Muscle of back (tissue), 11 donors: ENCODE data around the gene SMC3. TPM values are rescaled to one million over a fixed set of nuclear protein-coding genes. Genes with fewer than 3 reads are reported as not detected.

ENCODE experiments used
- DNase-seq, 3 donors: peaks; one replicate each; pipeline versions ENCODE4 v3.0.0 to v3.0.0-alpha.2; 2013
- polyA plus RNA-seq, 10 donors: library from polyadenylated mRNA; unstranded; fragments of 120-200 nt; gene quantifications; one replicate each; pipeline ENCODE4 v1.2.1, GENCODE V29; 2013; ENCODE audit not compliant: insufficient read length in 10 of 10

Gene SMC3
- polyA plus RNA-seq, 10 donors, result 40.3 to 61.6 (median 46.4) TPM

DNA sequence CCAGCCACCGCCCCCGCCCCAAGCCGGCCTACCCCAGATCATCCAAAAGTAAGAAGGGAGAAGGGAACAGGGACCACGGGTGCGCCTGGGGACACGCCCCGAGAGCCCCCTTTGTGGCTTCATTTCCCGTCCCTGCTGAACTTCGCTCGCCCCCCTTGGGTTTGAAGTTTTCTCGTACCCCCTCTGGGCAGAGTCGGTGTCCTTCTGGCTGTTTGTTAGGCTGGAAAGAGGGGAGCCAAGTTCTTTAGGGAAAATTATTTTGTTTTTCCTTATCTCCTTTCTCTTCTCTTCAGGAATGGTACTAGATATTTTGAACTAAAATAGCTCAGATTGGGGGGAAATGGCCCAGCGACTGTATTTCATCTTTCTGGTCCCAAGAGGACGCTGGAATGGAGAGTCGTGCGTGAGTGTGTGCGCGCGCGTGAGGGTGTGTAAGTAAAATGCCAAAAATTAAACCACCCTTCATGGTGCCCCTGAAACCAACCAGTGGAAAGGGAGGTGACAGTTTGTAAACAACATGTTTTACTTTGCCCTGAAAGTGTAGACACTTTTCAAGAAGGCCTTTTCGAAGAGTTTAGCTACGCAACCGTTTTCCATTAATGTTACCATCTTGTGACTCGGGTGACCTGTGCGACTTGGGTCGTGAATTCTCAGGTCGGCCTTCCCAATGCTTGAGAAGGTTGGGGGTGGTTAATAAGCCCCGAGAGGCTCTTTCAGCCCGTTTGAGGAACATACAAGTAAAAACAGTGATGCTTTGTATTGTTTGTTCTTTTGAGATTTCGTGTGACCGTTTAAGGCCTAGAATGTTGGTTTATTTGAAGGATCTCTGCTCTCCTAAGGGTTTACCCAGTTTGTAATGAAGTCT is 77.3 kb downstream of the SMC3 start:
- DNase-seq, result no peak

DNA sequence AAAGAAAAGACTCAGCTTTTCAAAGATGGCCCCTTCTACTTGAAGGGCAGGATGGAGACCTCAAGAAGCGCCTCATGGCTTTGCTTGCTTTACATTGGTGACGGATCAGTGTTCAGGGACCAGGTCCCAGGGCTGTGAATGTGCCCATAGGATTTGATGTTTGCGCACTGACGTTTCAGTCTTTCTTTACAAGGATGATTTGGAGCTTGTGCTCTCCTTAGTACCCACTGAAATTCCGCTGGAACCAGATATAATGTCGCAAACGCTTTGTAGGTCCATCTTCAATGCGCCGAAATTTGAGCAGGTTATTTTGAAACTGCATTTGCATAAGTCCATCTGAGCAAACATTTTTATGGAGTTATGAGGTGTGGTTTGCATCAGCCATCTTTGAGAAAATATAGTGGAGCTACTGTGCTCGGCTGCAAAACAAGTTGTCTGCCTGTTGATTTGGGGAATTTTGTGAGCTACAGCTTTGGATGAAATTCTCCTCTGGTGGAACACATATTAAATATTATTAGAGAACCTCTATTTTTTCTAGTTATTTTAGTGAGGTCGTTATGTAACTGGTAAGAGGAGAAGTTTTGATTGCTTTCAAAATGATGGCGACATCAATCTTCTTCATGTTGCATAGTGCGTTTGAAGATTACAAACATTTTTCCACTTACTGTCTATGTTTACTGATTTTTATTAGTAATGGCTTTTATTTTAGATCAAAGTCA is 79.1 kb downstream of the SMC3 start:
- DNase-seq, result no peak

DNA sequence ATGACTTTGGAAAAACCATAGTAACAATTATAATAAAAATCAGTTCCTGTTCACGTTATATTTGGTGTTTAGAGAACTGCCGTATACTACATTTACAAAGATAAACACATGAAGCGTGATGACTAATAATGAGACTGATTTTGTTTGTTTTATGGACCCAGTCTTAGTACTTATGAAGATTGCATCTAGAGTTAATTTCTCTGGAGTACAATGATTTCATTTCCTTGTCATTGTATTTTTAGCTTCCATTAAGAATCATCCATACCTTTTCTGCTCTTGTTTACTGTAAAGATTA is 79.6 kb downstream of the SMC3 start:
- DNase-seq, result no peak

DNA sequence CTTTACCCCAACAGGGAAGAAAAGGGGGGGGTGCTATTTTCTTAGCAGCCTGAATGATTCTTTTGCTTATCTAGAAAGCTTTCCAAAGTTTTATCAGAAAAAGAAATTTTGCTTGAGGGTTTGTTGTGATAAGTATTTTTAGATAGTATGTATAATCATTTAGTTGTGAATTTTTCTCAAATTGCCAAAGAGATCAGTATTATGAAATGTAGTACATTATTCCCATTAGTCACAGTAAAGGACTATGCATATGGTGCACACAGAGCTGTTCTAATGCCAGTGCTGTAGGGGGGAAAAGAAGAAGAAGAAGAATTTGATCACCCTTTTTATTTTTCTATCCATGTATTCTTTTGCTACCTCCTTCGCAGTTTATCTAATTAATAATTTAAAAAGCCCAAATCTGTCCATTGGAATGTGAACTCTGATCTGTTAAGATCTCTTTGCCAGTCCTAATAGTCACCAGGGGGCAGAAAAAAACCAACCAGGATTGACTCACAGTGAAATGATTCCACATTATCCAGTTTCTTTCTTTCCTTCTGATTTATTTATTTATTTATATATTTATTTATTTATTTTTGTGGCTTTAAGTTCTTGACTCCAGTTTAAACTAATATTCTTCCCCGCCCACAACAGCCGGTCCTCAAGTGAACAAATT is 81.3 kb downstream of the SMC3 start:
- DNase-seq, result no peak

DNA sequence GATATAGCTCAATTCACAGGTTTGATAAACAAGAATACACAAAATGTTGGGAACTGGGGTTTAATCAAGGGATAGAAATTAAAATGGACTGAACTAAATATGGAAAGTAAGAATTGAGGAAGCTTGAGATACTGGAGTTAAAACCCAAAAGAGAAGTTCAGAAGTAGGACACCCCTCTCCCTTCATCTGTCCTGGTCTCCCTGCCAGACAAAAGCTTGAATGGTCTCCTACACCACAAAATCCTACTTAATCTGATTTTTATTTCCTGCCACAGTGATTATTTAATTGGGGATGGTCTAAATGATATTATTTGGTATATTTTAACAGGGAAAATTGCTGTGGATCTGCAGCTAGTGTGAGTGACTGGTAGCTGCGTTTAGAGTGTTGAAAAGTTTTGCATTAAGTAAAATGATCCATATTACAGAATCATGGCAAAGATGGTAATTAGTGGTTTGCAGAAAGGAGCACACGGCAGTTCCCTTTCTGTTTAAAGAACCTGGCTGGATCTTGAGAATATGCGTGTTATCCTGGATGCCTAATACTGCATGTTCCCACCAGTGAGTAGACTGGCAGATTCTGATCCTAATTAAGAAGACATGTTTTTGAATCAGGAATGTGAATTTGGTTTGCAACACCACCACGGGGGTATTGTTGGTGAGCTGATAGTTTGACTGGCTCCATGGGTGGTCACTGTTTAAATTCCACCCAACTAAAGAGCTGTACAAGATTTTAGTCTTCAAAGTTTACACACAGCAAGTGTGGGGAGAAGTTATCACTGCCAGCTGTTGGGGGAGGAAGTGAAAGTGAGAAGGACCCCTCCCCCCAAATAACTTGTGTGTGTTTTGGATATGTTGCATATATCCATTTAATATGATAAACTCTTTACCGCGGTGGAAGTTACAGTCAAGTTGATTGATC is 82.1 kb downstream of the SMC3 start:
- no peak for DNase-seq

DNA sequence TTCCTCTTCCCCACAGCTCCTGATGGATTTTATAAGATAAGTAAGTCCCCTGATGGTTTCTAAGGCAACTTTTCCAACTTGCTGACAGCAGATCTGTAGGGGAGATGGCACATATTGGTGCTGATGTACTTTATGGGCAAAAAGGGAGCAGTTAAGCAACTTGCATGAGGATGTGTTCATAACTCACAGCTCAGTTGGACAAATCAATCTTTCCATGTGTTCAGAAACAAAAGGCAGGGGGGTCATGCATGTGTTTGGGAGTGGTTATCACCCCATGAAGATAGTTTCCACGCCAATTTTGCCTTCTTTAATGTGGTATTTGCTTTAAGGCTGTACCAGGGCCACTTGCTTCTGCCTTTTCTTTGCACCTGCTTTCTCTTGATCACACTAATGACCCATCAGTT is 82.8 kb downstream of the SMC3 start:
- no peak for DNase-seq

DNA sequence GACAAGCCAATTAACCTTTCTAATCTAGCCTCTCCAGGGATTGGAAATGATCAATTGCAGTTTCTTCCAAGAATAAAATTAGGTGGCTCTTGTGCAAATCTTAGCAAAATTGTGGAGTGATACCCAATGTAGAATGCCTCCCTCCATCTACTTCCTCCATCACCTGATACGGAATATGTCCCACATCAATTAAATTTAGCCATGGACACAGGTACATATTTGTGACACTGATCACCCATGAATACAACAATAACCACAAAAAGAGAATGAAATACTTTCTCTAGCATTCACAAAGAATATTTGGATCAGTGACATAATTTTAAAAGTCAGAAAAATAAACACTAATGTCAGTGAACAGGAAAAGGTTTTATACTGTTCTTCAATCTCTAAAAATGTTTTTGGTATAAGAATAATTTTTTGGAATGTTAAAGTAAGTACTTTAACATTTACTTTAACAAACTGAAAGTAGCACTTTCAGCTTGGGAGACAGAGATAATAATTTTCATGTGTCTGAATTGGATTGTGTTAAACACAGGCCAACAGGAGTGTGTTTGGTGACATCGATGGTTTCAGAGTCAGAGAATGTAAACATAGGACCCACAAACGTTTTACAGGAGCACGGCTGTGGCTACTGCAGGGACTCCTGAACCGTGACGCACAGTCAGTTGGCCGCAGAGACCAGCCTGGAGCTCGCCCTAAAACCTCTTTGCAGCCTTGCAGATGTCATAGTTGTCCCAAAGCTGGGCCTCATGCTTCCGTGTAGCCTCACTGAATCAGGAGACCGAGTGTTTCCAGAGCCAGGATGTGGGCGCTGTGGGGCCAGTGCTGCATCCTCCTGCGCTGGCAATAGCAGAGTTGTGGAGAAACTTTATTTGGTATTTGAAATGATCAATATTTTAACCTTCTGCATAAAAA is 83.8 kb downstream of the SMC3 start:
- peak in 1 of 3 donors; percentile 58 for DNase-seq

DNA sequence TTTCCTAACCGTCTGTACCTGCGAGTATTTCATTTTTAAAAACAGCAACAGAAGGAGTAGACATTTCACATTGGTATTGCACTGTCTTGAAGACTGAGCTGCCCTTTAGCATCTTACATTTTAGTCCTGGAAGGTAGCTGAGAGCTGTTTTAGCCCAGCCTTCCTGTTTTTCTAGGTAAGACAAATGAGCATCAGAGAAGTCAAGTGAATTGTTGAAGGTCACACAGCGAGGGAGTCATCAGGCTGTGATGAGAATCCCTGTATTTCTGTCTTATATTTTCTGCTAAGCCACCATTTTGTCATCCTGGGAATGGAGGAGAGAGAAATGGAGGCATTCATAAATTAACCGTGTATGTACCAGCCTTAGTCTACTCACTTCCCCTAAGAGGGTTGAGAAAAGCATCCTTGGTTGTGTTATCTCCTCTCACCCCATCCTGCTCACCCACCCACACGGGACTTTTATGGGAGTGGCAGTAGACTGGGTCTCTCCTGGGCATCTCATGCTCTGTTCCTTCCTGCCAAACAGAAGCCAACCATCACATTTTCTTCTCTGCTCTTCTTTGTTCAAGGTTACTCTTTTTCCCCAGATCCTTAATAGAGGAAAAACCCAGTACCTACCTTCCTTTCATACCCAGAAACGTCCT is 85.1 kb downstream of the SMC3 start:
- DNase-seq, result no peak

Other genes starting within 250 kb of the SMC3 start
- 1 to 10 TPM; 1.7 to 6.8 (median 3.8) TPM for gene DUSP5, start 69.8 kb upstream of the SMC3 start, polyA plus RNA-seq
- gene RBM20, start 76.6 kb downstream of the SMC3 start, polyA plus RNA-seq, result 10 to 100 TPM in 5 of 10 donors, 1 to 10 TPM in 5; 6.8 to 17.0 (median 10.3) TPM